Measurements from ENCODE around the gene MAPRE2.

MAPRE2 gene

DNA sequence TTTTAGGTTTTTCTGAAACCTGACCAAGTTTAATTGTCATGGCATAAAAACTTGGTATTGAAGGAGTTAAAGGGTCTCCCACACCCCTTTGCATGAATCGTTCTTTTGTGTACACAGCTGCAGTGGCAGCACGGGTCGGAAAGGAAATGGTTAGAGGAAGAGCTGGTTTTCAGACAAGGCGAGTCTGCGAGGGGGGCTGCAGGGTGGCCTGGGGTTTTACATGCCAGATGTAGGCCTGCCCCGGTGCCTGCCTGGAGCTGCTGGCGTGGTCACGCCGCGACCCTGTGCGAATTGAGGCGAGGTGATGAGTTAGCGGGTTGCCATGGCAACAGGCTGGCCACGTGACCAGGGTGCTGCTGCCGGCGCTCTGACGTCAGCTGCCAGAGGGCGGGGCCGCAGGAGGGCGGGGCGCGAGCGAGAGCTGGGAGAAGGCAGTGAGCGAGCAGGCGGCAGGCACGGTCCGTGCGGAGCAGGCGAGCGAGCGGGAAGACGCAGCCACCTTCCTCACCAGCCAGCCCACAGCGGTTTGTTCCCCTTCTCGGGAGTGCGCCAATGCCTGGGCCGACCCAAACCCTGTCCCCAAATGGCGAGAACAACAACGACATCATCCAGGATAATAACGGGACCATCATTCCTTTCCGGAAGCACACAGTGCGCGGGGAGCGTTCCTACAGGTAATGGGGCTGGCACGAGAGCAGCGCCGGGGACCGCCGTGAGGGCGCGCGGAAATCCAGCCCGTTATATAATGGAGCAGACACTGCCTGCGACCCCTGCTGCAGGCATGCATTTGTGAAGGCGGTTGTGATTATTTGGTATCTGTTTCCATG, at the start of gene MAPRE2:
Gene MAPRE2, plus strand, starts transcription at position 426 of the 827 bp plus-strand sequence. Its CDS starts 127 bp downstream, at position 553.
- DNase-seq = peak; percentile 100

DNA sequence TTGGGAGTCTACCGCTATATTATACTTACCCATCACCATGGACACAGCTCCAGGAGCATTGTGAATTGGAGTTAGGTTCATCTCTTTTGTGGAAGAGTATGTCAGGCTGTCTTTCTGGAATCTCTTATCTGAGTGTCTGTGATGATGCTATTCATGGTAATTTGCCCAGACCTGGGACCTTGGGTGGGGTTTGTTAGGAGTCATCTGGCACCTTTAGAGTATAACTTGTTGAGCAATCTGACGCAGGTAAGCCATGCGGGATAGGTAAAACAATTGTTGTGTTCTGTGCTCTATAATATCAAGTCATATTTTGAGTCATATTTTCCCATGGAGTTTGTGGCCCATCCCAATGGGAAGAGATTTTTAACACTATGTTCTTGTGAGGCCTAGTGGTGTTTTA, 49.7 kb upstream of the MAPRE2 start:
- no peak for DNase-seq

DNA sequence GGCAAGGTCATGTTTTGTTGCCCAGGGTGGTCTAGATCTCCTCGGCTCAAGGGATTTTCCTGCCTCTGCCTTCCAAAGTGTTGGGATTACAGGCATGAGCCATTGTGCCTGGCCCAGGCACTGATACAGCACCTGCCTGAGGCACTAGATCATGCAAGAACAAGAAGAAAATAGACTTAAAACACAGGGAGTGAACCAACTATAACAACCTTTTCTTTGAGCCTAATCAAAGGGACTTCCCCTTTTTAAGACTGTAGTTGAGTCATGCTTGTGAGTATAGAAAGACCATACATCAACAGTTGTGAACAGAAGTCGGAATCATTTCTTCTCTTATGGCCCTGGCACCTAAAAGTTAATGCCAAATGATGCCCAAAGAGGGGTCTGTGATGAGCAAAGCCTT, 47.9 kb upstream of the MAPRE2 start:
- DNase-seq = no peak

DNA sequence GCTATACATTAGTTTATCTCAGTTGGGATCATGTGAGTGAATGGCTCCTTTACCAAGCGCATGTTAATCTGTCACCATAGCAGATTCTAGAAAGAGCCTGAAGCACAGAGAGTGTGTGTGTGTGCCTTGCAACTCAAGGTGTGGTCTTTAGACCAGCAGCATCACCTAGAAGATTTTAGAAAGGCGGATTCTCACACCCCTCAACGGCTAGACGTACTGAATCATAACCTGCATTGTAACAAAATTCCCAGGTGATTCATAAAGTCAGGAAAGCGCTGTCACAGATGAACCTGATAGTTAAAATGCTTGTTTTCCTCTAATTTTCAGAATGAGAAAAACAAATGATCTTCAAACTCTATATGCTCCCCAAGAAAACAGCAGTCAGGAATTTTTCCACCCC, 45.5 kb upstream of the MAPRE2 start:
- DNase-seq = no peak

DNA sequence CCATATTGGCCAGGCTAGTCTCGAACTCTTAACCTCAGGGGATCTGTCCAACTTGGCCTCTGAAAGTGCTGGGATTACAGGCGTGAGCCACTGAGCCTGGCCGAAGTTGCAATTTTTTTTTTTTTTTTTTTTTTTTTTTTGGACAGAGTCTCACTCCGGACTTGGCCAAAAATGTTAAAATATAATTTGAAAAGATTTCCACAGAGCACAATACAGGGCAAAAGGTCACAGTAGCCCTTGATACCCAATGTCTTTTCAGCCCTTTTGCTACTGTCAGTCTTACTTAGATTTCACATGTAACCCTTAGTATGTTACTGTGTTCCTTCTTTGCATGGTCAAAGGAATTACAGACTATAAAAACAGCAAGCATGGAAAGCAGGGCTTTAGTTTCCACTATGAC, 42.6 kb upstream of the MAPRE2 start:
- no peak for DNase-seq

DNA sequence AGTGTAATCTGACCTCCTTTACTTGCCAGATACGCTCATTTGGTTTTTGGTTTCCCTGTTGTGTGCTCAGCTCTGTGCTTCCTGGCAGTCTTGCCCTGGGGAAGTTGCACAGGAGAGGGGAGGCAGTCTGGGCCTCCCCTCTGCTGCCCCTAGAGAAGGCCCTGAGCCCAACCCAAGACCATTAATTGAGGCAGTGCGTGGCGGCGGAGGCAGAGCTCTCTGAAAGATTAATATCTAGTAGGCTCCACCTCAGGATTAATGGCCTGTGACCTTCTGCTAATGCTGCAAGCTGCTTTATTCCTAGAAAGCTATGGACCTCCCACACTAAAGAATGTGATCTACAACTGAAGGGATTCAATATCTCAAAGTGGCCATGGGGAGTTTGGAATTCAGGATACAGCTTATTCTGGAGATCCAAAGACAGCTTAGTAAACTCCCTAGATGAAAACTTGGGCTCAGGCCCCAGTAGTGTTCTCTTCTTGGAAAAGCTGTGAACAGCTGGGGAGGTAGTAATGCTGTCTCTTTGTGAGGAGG, 41.4 kb upstream of the MAPRE2 start:
- no peak for DNase-seq

DNA sequence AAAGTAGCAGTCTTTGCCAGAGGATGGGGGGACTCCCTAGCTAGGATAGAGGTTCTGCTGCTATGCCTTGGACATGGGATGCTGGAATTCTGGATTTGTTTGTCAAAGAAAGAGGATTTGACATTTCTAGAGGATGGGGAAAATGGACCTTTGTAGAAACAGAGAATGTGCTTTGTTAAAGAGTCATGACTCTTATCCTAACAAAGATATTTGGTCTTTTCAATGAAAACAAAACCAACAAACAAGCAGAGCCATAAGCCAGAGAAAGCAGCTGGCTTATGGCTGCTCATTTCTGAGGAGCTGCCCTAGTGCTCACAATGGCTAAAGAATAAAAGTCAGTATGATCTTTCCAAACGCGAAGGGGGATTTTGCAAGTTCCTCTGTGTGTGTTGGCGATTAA, 40.8 kb upstream of the MAPRE2 start:
- DNase-seq = no peak

DNA sequence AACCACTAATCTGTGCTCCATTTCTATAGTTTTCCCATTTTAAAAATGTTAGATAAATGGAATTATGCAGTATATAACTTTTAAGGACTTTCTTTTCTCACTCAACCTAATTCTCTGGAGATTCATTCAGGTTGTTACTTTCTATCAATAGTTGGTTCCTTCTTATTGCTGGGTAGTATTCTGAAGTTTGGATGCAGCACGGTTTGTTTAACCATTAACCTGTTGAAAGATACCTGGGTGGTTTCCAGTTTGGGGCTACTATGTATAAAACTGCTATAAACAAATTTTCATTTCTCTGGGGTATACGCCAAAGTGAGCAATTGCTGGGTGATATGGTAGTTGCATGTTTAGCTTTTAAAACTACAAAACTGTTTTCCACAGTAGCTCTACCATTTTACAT, 39.1 kb upstream of the MAPRE2 start:
- no peak for DNase-seq

DNA sequence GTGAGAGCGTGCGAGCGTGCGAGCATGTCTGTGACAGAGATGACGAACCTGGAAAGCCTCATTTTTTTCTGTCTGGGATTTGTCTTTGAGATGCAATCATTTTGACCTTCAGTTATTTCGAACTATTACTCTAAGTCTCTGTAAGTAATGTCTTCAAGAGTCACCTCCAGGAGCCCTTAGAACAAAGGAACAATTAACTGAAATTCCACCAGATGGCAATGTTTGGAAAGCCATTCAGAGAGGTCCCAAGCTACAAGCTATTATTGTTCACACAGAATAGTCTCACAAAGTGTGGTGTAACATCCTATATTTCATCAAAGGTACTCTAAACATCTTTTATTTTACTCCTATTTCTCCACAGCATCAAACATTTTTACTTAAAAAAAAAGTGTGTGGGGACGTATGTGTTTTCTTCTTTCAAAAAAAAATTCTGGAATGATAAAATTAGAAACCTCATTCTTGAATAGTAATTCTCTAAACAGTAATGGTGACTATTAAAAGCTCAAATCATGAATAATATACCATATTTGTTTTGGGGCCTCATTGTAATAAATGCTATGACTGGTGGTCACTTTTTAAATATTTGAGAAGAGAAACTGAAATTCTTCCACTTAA, 35.1 kb upstream of the MAPRE2 start:
- DNase-seq = peak; percentile 8

DNA sequence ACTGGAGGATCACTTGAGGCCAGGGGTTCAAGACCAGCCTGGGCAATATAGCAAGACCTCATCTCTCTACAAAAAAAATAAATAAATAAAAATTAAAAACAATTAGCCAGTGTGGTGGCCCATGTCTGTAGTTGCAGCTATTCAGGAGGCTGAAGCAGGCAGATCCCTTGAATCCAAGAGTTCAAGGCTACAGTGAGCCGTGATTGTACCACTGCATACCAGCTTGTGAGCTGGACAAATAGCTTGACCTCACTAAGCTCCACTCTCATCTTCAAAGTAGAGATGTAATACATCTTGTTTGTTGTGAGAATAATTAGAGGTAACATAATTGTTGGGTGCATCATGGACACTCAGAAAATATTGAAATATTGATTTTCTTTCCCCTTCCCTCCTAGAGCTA, 31.1 kb upstream of the MAPRE2 start:
- no peak for DNase-seq

DNA sequence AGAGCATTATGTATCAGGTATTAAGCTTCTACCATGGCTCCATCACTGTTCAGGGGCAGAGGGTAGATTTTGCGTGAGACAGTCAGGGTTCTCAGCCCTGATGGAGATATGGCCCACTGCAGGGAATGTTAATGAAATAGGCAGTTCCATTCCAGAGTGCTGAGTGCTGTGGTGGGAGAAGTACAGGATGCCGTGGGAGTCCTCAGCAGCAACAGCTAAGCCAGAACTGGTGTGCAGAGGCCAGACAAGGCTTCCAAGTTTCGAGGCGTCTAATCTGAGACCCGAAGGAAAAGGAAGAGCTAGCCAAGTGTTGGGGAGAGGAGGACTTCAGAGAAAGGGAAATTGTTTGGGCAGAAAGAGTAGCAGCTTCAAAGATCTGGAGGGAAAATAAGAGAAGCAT, 30.2 kb upstream of the MAPRE2 start:
- DNase-seq = no peak

DNA sequence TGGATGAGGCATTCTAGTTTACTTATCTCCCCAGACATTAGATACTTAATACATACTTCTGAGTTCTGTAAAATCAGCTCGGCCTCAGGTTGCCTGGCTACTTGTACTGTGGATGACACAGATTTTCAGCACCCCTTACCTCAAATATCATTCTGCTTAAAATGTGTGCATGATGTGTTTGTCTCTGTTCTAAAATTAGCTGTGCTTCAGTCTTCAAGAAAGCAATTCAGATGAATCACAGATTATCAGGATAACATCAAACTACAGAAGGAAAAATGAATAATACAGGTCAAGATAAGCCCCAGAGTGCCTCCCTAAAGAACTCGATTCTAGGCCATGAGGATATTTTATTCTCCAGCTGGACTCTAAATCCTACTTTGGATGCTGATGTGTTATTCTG, 21.3 kb upstream of the MAPRE2 start:
- no peak for DNase-seq

DNA sequence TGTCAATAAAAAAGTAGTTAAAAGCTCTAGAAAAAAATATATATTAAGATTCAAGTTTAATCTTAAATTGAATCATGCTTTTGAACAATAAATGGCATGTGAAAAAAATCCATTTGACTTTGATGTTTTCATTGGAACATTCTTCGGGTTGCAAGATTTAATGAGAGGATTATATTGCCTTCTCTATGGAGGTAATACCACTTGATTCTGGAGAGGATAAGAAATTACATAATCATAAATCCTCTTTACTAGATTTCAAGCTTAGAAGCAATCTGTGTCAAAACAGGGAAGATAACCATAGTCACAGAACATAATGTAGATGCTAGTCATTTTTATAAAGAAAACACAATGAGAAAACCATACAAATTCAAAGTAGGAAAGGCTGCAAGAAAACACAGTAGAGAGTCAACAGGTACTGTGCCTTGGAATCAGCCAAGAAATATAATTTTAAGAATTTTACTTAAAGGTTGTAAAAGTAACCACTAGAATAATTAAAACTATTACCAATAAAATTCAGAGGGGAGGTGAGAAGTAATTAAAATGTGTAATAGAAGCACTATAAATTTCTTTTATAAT, 18.7 kb upstream of the MAPRE2 start:
- DNase-seq = no peak

DNA sequence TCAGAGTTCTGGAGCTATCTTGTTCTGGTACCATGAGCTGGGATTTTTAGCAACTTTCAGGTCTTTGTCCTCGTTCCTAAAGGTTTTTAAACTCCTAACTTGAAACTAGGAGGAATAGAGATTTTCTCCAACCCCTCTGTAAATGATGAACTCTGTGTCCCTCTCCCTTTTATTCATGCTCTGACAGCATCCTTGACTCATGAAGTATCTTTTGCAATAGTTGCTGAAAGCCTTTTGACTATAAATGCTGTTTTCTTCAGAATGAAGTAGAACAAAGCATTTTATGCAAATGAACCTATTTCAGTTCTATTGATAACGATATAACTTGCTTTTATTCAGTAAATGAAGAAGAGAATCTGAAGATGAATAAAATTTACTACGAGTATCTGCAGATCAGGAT, 17.0 kb upstream of the MAPRE2 start:
- no peak for DNase-seq

DNA sequence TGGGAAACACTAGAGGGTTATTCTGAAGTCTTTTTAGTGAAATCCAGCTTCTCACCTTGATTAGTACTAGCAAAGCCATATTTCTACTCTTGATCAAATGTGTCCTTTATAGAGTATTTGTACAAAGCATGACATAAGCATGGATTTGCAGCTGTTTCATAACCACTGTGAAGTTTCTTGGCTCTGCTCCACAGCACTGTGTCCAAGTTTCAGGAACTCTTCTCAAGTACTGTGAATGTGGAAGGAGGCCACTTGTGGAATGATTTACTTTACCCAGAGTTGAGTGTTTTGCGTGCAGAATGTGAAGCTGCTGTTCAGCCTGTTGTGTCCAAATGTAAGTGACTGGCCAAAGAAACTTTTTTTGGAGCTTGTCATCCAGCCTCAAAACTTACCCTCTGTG, 16.2 kb upstream of the MAPRE2 start:
- no peak for DNase-seq

DNA sequence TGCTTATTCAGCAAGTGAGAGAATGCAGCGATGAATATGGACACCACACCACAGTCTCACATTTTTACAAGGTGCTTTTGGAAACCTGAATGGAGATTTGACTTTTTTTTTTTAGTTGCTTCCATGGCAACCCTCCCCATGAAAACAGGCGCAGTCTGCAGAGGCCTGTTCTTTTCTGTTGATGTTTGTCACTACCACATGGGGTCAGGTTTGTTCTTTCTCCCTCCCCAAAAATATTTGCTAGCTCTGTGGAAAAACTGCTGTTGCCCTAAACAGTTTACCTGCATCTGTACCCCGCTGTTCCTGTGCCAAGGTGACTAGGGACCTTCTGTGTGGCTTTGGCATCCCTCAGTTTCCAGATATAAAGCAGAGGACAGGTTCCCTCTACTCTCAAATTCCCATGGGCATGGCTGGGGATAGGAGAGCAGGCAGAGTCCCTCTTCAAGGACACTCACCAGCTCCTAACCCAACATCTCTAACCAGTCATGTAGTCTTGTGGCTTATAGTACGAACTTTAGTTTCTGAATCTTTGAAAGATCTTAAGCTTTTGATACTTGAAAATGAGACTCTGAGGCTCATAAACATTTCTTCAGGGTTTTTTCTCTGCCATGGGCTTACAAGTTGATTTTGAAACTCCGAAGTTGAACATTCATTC, 14.7 kb upstream of the MAPRE2 start:
- DNase-seq = no peak

DNA sequence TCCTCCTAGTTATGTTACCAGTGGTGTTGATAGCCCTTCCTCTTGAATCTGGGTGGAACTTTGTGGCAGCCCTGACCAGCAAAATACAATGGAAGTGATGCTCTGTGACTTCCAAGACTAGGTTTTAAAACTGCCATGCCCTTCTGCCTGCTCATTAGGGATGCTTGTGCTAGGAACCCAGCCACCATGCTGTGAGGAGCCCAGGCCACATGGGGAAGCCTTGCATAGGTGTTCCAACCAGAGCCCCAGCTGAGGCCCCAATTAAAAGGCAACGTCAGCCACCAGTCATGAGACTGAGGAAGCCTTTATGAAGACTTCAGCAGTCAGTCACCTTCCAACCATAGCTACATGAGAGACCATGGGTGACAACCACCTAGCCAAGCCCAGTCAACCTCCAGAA, 14.0 kb upstream of the MAPRE2 start:
- no peak for DNase-seq

DNA sequence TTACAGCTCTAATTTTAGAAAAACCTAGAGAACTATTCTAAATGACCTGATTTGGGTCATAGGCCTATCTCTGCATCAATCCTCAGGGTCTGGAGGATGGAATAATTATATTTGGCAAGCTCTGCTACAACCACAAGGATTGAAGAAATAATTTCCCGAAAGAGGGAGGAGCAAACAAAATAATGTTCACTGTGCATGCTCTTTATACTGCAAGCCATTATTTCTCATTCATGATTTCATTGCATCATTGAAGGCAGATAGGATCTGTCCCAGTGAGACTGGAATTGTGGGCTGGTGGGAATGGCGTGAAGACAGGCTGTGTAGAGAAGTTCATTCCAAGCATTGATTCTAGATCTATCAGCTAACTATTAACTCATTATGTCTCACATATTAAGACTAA, 12.7 kb upstream of the MAPRE2 start:
- DNase-seq = no peak

DNA sequence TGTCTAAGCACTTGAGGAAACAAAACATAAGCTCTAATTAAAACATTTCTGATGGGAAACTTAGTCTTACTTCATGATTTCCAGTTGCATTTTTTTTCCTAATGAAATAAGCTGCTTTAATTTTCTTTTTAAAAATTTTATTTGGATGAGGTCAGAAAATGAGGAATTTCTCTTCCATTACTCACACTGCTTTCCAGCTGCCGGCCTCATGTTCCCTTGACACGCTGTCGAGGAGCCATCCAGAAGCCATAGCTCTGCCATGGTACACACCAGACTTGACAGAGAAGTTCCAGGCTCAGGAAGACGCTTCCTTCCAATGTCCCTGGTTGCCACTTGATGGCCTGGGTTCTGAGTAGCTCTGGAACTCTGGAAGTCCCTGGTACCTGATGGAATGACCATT, 12.1 kb upstream of the MAPRE2 start:
- no peak for DNase-seq

DNA sequence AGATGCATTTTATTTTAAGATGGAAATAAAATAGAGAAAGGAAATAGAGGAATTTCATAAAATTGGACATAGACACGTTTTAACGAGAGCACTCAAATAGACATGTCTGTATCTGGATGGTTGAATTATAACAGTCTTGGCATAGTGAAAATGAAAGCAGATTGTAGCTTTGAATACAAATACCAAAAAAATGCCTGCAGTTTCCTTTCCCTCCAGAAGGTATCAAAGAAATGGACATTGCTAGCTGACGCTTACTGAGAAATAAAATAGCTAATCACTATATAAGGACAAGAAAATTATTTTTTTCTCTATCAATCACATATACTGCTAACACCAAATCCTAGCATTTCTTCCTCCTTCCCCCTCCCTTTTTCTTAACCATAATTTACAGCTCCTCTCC, 11.4 kb upstream of the MAPRE2 start:
- DNase-seq = no peak

DNA sequence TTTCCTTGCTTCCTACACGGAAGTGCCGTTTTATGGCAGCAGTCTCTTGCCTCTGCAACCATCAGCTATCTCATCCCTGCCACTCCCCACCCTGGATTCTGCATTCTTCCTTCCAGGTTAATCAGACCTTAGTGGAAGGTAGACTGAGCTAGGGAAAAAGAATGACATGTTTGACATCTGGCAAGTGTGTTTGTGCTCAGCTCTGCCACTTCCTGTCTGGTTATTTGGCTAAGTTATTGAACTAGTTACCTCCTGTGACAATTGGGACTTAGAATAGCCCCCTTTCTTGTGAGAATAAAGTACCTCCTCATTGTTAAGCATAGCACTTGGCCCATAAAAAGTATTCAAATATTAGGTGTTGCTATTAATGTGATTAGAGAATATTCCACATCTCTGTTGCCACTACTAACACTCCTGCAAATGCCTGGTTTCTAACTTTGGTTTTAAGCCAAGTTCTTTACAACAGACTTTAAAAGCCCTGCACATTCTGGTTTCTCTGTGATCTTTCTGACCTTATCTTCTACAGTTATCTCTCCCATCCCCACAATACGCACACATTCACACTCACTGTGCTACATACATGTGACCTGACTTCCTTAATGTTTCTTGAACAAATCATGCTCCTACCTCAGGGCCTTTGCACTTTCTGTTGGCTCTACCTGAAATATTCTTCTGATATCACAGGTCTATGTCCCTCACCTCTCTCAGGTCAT, 10.8 kb upstream of the MAPRE2 start:
- no peak for DNase-seq

DNA sequence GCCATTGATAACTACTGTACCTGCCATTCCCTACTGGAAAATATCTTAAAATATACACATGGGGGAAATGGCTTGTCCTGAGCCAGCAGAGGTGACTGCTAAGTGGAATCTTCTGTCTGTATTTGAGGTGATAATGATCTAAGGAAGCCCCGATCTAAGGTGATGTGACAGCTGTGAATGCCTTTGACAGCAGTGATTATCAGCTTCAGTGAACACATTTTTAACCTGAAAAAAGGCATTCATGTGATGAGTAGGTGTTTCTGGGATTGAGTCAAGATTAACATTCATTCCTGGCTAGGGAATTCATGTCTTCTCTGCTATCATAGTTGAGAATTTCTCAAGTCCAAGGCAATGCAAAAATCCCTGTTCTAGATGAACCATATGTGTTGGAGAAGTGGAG, 9.1 kb upstream of the MAPRE2 start:
- DNase-seq = no peak

DNA sequence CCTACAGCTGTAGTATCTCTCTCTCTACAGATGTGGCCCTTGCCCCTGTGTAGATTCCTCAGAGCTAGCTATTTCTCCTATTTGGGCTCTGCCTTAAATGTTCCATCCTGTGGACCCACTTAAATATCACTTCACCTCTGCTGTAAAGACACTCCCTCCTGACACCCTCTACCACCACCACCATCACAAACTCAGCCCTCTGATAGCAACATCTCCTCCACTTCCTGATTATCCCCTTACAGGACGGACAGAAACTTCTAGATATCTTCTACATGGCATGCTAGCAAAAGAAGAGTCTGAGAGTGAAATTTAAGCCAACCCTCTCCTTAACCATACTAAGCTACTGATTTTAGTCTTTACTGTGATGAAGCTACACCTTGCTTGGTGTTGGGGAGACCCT, 3.2 kb upstream of the MAPRE2 start:
- no peak for DNase-seq
